ENCODE results near the gene CLC. TPM values are rescaled to one million over a fixed set of nuclear protein-coding genes. Genes with fewer than 3 reads are reported as not detected.

The CLC gene
- total RNA-seq, 1 experiment from 2014 or later = not detected

DNA sequence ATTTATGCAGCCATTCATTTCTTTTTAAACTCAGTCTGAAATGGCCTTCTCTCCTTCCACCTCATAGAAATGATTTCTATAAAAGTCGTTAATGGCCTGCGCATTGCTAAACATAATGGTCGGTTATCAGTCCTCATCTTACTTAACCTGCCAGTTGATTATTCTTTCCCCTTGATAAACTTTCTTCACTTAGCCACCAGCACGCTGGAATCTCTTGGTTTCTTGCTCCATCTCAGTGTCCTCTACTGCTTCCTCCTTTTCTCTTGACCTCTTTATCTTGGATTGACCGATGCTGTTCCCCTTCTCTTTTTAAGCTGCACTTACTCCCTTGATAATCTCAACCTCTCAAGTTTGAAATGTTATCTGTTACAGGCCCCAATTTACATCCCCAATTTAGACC is 12.2 kb upstream of the CLC start (continued):
- TF ChIP-seq, protein P1, sequence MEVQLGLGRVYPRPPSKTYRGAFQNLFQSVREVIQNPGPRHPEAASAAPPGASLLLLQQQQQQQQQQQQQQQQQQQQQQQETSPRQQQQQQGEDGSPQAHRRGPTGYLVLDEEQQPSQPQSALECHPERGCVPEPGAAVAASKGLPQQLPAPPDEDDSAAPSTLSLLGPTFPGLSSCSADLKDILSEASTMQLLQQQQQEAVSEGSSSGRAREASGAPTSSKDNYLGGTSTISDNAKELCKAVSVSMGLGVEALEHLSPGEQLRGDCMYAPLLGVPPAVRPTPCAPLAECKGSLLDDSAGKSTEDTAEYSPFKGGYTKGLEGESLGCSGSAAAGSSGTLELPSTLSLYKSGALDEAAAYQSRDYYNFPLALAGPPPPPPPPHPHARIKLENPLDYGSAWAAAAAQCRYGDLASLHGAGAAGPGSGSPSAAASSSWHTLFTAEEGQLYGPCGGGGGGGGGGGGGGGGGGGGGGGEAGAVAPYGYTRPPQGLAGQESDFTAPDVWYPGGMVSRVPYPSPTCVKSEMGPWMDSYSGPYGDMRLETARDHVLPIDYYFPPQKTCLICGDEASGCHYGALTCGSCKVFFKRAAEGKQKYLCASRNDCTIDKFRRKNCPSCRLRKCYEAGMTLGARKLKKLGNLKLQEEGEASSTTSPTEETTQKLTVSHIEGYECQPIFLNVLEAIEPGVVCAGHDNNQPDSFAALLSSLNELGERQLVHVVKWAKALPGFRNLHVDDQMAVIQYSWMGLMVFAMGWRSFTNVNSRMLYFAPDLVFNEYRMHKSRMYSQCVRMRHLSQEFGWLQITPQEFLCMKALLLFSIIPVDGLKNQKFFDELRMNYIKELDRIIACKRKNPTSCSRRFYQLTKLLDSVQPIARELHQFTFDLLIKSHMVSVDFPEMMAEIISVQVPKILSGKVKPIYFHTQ (CRISPR knock-in tag; IDR thresholded peaks at IDR 0.05) = no peak
- TF ChIP-seq CREB1 (CRISPR knock-in tag; IDR thresholded peaks at IDR 0.05) = no peak

DNA sequence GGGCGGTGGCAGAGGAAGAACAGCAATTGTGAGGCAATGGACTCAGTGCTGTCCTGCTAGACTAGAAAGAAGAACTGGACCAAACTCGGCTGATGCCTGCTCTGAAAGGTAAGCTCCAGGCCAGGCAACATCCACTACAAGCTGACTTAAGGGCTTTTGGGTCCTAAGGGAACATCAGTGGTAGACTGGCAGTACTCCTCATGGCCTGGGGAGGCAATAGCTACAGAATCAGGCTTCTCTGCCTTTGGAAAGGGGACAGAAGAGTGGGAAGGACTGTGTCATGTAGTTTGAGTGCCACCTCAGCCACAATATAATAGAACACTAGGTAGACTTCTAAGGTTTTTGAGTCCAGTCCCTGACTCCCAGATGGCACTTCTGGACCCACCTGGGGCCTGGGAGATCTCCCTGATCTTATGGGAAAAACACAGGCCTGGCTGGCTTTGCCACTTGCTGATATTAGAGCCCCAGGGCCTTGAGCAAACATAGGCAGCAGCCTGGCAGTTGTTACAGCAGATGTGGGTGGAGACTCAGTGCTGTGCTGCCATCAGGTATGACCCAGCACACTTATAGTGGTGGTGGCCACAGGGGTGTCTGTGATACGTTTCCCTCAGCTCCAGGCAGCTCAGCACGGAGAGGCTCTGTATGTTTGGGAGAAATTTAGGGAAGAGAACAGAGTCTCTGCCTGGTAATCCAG is 9.2 kb upstream of the CLC start:
- DNase-seq (ENCODE audit: low spot score) = no peak
- H3K27ac Mint-ChIP-seq = no peak overlapping the region
- ATAC-seq = peak; percentile 86
- POLR2A ChIA-PET = no interaction called here
- no peak overlapping the region for H3K4me3 Mint-ChIP-seq
- no peaks in the 10 kb centered on the region for H3K9me3 Mint-ChIP-seq
- TF ChIP-seq NFE2L1 (CRISPR knock-in tag; IDR thresholded peaks at IDR 0.05) (no peak), FOXK1 (CRISPR knock-in tag; IDR thresholded peaks at IDR 0.05) (no peak), MYBL2 (CRISPR knock-in tag; IDR thresholded peaks at IDR 0.05) (no peak), NFYB (CRISPR knock-in tag; conservative IDR thresholded peaks at IDR 0.05; ENCODE audit: low read depth) (no peak), ESRRA (CRISPR knock-in tag; IDR thresholded peaks at IDR 0.05; ENCODE audit: borderline replicate concordance) (no peak), RORB (CRISPR knock-in tag; IDR thresholded peaks at IDR 0.05) (no peak), TEAD4 (CRISPR knock-in tag; IDR thresholded peaks at IDR 0.05) (no peak), ZNF396 (CRISPR knock-in tag; IDR thresholded peaks at IDR 0.05; ENCODE audit: borderline replicate concordance) (no peak)
- TF ChIP-seq, protein P2, sequence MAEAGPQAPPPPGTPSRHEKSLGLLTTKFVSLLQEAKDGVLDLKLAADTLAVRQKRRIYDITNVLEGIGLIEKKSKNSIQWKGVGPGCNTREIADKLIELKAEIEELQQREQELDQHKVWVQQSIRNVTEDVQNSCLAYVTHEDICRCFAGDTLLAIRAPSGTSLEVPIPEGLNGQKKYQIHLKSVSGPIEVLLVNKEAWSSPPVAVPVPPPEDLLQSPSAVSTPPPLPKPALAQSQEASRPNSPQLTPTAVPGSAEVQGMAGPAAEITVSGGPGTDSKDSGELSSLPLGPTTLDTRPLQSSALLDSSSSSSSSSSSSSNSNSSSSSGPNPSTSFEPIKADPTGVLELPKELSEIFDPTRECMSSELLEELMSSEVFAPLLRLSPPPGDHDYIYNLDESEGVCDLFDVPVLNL (CRISPR knock-in tag; IDR thresholded peaks at IDR 0.05; ENCODE audit: borderline replicate concordance, low read depth) = no peak
- no peaks in the 10 kb centered on the region for H3K36me3 Mint-ChIP-seq
- no peaks in the 10 kb centered on the region for H3K4me1 Mint-ChIP-seq
- CTCF ChIA-PET = interaction anchor here (0.7 to 1.5 kb wide), 10 partner anchors 8 to 418 kb away, joined by 3 to 9 read pairs (median 3); no protein-coding TSS in a partner anchor
- H3K27me3 Mint-ChIP-seq (ENCODE audit: low read depth) = peaks cover 46% of the 10 kb centered on the region

DNA sequence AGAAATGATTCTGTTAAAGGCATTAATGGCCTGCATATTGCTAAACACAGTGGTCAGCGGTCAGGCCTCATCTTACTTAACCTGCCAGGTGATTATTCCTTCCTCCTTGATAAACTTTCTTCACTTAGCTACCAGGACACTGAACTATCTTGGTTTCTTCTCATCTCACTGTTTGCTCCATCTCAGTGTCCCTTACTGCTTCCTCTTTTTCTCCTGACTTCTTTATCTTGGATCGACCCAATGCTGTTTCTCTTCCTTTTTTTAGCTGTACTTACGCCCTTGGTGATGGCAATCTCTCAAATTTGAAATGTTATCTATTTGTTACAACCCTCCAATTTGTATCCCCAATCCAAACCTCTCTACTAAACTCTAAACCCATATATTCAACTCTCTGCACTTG is 7.8 kb upstream of the CLC start:
- H3K36me3 Mint-ChIP-seq = no peaks in the 10 kb centered on the region
- H3K27ac Mint-ChIP-seq = no peak overlapping the region
- no peaks in the 10 kb centered on the region for H3K4me1 Mint-ChIP-seq
- no peak overlapping the region for H3K4me3 Mint-ChIP-seq
- no peak for TF ChIP-seq TP53 (CRISPR knock-in tag; IDR thresholded peaks at IDR 0.05)
- TF ChIP-seq, protein P3, sequence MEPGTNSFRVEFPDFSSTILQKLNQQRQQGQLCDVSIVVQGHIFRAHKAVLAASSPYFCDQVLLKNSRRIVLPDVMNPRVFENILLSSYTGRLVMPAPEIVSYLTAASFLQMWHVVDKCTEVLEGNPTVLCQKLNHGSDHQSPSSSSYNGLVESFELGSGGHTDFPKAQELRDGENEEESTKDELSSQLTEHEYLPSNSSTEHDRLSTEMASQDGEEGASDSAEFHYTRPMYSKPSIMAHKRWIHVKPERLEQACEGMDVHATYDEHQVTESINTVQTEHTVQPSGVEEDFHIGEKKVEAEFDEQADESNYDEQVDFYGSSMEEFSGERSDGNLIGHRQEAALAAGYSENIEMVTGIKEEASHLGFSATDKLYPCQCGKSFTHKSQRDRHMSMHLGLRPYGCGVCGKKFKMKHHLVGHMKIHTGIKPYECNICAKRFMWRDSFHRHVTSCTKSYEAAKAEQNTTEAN (CRISPR knock-in tag; IDR thresholded peaks at IDR 0.05) = no peak
- TF ChIP-seq, protein P4, sequence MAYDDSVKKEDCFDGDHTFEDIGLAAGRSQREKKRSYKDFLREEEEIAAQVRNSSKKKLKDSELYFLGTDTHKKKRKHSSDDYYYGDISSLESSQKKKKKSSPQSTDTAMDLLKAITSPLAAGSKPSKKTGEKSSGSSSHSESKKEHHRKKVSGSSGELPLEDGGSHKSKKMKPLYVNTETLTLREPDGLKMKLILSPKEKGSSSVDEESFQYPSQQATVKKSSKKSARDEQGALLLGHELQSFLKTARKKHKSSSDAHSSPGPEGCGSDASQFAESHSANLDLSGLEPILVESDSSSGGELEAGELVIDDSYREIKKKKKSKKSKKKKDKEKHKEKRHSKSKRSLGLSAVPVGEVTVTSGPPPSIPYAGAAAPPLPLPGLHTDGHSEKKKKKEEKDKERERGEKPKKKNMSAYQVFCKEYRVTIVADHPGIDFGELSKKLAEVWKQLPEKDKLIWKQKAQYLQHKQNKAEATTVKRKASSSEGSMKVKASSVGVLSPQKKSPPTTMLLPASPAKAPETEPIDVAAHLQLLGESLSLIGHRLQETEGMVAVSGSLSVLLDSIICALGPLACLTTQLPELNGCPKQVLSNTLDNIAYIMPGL (CRISPR knock-in tag; IDR thresholded peaks at IDR 0.05) = no peak
- TF ChIP-seq, protein P5, sequence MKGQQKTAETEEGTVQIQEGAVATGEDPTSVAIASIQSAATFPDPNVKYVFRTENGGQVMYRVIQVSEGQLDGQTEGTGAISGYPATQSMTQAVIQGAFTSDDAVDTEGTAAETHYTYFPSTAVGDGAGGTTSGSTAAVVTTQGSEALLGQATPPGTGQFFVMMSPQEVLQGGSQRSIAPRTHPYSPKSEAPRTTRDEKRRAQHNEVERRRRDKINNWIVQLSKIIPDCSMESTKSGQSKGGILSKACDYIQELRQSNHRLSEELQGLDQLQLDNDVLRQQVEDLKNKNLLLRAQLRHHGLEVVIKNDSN (CRISPR knock-in tag; IDR thresholded peaks at IDR 0.05) = no peak
- TF ChIP-seq TCF7 (CRISPR knock-in tag; IDR thresholded peaks at IDR 0.05; ENCODE audit: low read depth) = no peak
- CTCF ChIA-PET = no interaction called here
- ATAC-seq = no peak
- POLR2A ChIA-PET = no interaction called here
- DNase-seq (ENCODE audit: low spot score) = no peak
- peaks cover 33% of the 10 kb centered on the region for H3K27me3 Mint-ChIP-seq (ENCODE audit: low read depth)
- no peaks in the 10 kb centered on the region for H3K9me3 Mint-ChIP-seq

Data from WTC11 (cell line).